SK-N-SH treated with all-trans-retinoic acid at 6 μM for 48 hours (cell line): ENCODE results near the gene GCNA.
"Not testable (repeated sequence)": the region's sequence is repeated elsewhere in the genome, so short reads cannot be mapped to it uniquely, and the experiment has no call there.

Experiments
- ATAC-seq: fragments of 200-7000 bp; cut with Tn5 transposase; 3 replicates; pipeline ENCODE4 v1.9.1; 2020; ENCODE audit warnings: mild to moderate bottlenecking, moderate library complexity
- ARNTL ChIP-seq: fragments of 450-650 bp; formaldehyde crosslinking; IDR thresholded peaks from 2 replicates; pipeline ENCODE4 v1.5.0; 2020; ENCODE audit warnings: low read depth, mild to moderate bottlenecking, moderate library complexity, borderline replicate concordance
- BACH2 ChIP-seq: fragments of 250-450 bp; sonication (Bioruptor Pico); IDR thresholded peaks from 2 replicates; pipeline ENCODE4 v1.9.0; 2021; ENCODE audit warnings: mild to moderate bottlenecking, borderline replicate concordance
- CREB5 ChIP-seq: fragments of 250-450 bp; sonication (Bioruptor Pico); IDR thresholded peaks from 2 replicates; pipeline ENCODE4 v1.5.1; 2020; ENCODE audit warnings: low read depth, mild to moderate bottlenecking, moderate library complexity
- ESRRG ChIP-seq: fragments of 250-450 bp; sonication (Bioruptor Pico); IDR thresholded peaks from 2 replicates; pipeline ENCODE4 v1.6.1; 2021; ENCODE audit warnings: mild to moderate bottlenecking
- GLIS3 ChIP-seq: fragments of 250-450 bp; sonication (Bioruptor Pico); IDR thresholded peaks from 2 replicates; pipeline ENCODE4 v1.5.0; 2020; ENCODE audit warnings: mild to moderate bottlenecking, moderate library complexity
- RARB ChIP-seq: fragments of 250-450 bp; sonication (Bioruptor Pico); IDR thresholded peaks from 2 replicates; pipeline ENCODE4 v1.8.0; 2021; ENCODE audit warnings: mild to moderate bottlenecking, moderate library complexity
- SNAI2 ChIP-seq: fragments of 250-450 bp; sonication (Bioruptor Pico); IDR thresholded peaks from 2 replicates; pipeline ENCODE4 v1.5.0; 2020; ENCODE audit warnings: mild to moderate bottlenecking, moderate library complexity
- TCF4 ChIP-seq: fragments of 250-450 bp; sonication (Bioruptor Pico); IDR thresholded peaks from 2 replicates; pipeline ENCODE4 v1.8.0; 2021; ENCODE audit warnings: mild to moderate bottlenecking, moderate library complexity, borderline replicate concordance
- TOX ChIP-seq: fragments of 250-450 bp; sonication (Bioruptor Pico); IDR thresholded peaks from 2 replicates; pipeline ENCODE4 v1.8.0; 2021; ENCODE audit warnings: mild to moderate bottlenecking, moderate library complexity, borderline replicate concordance
- TSHZ2 ChIP-seq: fragments of 250-450 bp; sonication (Bioruptor Pico); IDR thresholded peaks from 2 replicates; pipeline ENCODE4 v1.5.0; 2020; ENCODE audit warnings: mild to moderate bottlenecking, moderate library complexity
- ZC3H10 ChIP-seq: fragments of 250-450 bp; sonication (Bioruptor Pico); IDR thresholded peaks from 2 replicates; pipeline ENCODE4 v1.5.1; 2021; ENCODE audit warnings: mild to moderate bottlenecking, moderate library complexity
- ZFP3 ChIP-seq: fragments of 250-450 bp; sonication (Bioruptor Pico); IDR thresholded peaks from 2 replicates; pipeline ENCODE4 v1.5.0; 2020; ENCODE audit warnings: mild to moderate bottlenecking, moderate library complexity
- ZFP30 ChIP-seq: fragments of 450-650 bp; formaldehyde crosslinking; IDR thresholded peaks from 2 replicates; pipeline ENCODE4 v1.5.0; 2022; ENCODE audit warnings: mild to moderate bottlenecking, moderate library complexity
- ZNF565 ChIP-seq: fragments of 450-650 bp; formaldehyde crosslinking; conservative IDR thresholded peaks from 2 replicates; pipeline ENCODE4 v1.5.0; 2020; ENCODE audit warnings: low read depth, mild to moderate bottlenecking, moderate library complexity
- ZNF70 ChIP-seq: fragments of 450-650 bp; formaldehyde crosslinking; IDR thresholded peaks from 2 replicates; pipeline ENCODE4 v1.5.0; 2020; ENCODE audit warnings: mild to moderate bottlenecking, moderate library complexity
- ZNF8 ChIP-seq: fragments of 450-650 bp; formaldehyde crosslinking; IDR thresholded peaks from 2 replicates; pipeline ENCODE4 v1.5.0; 2020; ENCODE audit warnings: mild to moderate bottlenecking, moderate library complexity
- TF ChIP-seq, protein P1 (sequence below): fragments of 250-450 bp; sonication (Bioruptor Pico); IDR thresholded peaks from 2 replicates; pipeline ENCODE4 v1.8.0; 2021; ENCODE audit warnings: low read depth, mild to moderate bottlenecking, moderate library complexity, borderline replicate concordance
- TF ChIP-seq, protein P2 (sequence below): fragments of 250-450 bp; sonication (Bioruptor Pico); IDR thresholded peaks from 2 replicates; pipeline ENCODE4 v1.5.1; 2021; ENCODE audit warnings: mild to moderate bottlenecking, moderate library complexity
- TF ChIP-seq, protein P3 (sequence below): fragments of 250-450 bp; sonication (Bioruptor Pico); IDR thresholded peaks from 2 replicates; pipeline ENCODE4 v1.8.0; 2020; ENCODE audit warnings: mild to moderate bottlenecking, moderate library complexity, borderline replicate concordance

The GCNA gene

DNA sequence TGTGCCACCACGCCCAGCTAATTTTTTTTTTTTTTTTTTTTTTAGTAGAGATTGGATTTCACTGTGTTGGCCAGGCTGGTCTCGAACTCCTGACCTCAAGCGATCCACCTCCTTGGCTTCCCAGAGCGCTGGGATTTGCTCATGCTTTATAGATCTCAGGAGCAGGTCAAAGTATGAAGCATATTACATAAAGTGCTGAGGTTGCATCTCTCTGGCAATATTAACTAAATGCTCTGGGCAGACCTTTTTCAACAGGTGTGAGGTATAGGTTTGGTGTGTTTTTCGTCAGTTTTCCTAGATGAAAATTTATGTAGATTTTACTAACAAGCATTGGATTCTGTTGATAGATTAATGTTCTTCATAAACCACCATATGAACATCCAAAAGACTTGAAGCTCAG, 19.3 kb upstream of the GCNA start:
- no peak for ATAC-seq
- TF ChIP-seq ESRRG (no peak), ZNF565 (CRISPR knock-in tag) (no peak), BACH2 (no peak), GLIS3 (CRISPR knock-in tag) (no peak), TCF4 (CRISPR knock-in tag) (no peak), ARNTL (CRISPR knock-in tag) (no peak), ZFP30 (no peak), ZNF8 (CRISPR knock-in tag) (no peak), CREB5 (CRISPR knock-in tag) (no peak), SNAI2 (no peak), ZC3H10 (no peak), TOX (CRISPR knock-in tag) (no peak)
- TF ChIP-seq, protein P1, sequence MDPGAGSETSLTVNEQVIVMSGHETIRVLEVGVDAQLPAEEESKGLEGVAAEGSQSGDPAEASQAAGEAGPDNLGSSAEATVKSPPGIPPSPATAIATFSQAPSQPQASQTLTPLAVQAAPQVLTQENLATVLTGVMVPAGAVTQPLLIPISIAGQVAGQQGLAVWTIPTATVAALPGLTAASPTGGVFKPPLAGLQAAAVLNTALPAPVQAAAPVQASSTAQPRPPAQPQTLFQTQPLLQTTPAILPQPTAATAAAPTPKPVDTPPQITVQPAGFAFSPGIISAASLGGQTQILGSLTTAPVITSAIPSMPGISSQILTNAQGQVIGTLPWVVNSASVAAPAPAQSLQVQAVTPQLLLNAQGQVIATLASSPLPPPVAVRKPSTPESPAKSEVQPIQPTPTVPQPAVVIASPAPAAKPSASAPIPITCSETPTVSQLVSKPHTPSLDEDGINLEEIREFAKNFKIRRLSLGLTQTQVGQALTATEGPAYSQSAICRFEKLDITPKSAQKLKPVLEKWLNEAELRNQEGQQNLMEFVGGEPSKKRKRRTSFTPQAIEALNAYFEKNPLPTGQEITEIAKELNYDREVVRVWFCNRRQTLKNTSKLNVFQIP (CRISPR knock-in tag), result no peak
- TF ChIP-seq, protein P2, sequence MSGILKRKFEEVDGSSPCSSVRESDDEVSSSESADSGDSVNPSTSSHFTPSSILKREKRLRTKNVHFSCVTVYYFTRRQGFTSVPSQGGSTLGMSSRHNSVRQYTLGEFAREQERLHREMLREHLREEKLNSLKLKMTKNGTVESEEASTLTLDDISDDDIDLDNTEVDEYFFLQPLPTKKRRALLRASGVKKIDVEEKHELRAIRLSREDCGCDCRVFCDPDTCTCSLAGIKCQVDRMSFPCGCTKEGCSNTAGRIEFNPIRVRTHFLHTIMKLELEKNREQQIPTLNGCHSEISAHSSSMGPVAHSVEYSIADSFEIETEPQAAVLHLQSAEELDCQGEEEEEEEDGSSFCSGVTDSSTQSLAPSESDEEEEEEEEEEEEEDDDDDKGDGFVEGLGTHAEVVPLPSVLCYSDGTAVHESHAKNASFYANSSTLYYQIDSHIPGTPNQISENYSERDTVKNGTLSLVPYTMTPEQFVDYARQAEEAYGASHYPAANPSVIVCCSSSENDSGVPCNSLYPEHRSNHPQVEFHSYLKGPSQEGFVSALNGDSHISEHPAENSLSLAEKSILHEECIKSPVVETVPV (CRISPR knock-in tag), result no peak

- not testable (repeated sequence) for ATAC-seq
Measured at GRCh38 chrX:71559773-71560172, 18.5 kb upstream of the GCNA start.

DNA sequence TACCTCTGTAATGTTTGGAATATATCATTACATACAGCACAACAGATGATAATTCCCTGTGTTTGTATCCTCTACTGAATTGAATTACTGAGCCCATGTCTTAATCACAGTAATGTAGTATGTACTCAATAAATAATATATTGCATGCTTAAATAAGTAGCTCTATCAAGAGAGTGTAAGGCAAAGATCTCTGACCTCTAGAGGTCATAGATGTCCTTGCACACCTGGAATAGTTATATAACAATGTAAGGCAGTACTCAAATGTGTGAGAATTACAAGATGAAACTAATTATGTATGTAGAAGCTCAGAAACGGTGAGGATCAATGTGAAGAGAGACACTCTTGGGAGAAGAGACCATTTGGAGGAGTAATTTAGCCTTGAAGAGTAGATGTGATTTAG, 14.3 kb upstream of the GCNA start:
- TF ChIP-seq SNAI2, result no peak
- no peak for ATAC-seq

GRCh38 chrX:71565474-71566041, 12.7 kb upstream of the GCNA start:
- TF ChIP-seq ESRRG (no peak), ZFP3 (CRISPR knock-in tag) (no peak), BACH2 (no peak), ZNF565 (CRISPR knock-in tag) (no peak), TOX (CRISPR knock-in tag) (no peak), TSHZ2 (no peak), ZNF70 (no peak), ZNF8 (CRISPR knock-in tag) (no peak), ZC3H10 (no peak), RARB (CRISPR knock-in tag) (no peak), SNAI2 (no peak), ZFP30 (no peak)
- TF ChIP-seq, protein P3, sequence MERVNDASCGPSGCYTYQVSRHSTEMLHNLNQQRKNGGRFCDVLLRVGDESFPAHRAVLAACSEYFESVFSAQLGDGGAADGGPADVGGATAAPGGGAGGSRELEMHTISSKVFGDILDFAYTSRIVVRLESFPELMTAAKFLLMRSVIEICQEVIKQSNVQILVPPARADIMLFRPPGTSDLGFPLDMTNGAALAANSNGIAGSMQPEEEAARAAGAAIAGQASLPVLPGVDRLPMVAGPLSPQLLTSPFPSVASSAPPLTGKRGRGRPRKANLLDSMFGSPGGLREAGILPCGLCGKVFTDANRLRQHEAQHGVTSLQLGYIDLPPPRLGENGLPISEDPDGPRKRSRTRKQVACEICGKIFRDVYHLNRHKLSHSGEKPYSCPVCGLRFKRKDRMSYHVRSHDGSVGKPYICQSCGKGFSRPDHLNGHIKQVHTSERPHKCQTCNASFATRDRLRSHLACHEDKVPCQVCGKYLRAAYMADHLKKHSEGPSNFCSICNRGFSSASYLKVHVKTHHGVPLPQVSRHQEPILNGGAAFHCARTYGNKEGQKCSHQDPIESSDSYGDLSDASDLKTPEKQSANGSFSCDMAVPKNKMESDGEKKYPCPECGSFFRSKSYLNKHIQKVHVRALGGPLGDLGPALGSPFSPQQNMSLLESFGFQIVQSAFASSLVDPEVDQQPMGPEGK (CRISPR knock-in tag), result no peak
- TF ChIP-seq, protein P1 (CRISPR knock-in tag), result no peak
- TF ChIP-seq, protein P2 (CRISPR knock-in tag), result no peak
- ATAC-seq, result no peak

- not testable (repeated sequence) for ATAC-seq
Measured at GRCh38 chrX:71571390-71571789, 6.8 kb upstream of the GCNA start.
